ENCODE results near the gene CORO2B. TPM values are rescaled to one million over a fixed set of nuclear protein-coding genes. Genes with fewer than 3 reads are reported as not detected.

Gene CORO2B
- total RNA-seq, 1 experiment from 2014 or later: 15.9 TPM

DNA sequence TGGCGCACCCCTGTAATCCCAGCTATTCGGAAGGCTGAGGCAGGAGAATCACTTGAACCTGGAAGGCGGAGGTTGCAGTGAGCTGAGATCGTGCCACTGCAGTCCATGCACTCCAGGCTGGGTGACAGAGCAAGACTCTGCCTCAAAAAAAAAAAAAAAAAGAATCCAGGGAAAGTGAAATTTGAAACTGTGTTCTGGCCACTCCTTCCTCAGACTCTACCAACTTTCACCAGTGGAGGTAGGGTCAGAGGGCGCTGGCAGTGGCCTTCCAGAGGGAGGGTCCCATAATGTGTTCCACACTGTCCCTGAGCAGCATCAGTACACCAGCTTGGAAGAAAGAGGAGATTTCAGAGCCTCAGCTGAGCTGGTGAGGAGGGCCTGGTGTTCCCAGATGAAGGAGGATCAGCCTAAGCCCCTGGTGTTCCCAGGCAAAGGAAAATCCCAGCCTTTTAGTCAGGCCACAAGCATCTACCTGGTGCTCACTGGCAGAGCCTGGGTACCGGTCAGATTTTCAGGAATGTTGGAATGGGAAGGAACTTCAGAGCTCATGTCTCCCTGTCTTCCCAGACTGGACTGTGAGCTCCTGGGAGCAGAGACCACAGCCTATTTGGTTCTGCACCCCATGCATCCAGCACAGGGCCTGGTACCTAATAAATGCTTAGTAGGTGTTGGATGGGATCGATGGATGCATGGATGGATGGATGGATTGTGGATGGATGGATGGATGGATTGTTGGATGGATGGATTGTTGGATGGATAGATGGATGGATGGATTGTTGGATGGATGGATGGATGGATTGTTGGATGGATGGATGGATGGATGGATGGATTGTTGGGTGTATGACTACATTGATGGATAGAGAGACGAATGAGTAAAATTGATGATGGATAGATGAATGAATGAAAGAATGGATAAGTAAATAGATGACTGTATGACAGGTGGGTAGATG is 117.9 kb downstream of the CORO2B start:
- DNase-seq (ENCODE audit: low read depth): no peak

DNA sequence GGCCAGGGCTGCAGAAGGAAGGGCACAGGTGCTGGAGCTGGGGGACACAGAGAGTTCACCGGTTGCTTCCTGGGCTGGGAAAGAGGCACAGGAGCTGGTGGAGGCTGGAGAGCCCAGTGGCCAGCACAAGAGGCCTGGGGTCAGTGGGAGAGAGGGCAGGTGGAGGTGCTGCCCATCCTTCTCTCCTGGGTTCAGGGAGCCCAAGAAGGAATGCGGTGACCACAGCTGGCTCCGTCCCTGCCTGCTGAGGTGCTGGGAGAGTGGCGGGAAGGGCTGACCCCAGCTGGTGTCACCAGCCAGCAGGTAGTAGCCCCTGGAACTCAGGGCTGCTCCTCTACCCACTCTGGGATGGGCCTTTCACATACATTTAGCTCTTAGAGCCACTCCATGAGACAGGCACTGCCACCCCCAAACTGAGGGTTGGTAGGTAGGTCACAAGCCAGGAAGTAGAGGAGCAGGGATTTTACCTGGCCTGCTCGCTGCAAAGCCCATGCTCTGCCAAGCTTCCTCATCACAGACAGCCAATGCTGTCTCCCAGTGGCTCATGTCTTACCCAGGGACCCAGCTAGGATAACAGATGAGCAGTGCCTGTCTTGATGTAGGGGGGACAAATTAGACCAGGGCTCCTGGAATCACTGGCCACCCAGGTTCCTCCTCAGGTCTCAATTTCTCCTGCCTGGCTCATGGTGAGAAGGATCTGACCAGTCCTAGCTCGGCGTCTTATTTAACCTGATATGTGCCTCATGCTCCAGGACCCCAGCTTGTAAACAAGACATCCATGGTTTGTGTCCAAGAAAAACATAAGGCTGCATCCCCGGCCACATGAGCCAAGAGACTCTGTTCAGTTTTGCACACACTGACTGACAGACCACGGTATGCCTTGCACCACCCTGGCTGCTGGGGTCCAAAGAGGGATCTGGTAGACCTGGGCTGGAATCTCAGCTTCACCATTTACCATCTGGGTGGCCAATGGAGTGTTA is 119.2 kb downstream of the CORO2B start:
- DNase-seq (ENCODE audit: low read depth): no peak

DNA sequence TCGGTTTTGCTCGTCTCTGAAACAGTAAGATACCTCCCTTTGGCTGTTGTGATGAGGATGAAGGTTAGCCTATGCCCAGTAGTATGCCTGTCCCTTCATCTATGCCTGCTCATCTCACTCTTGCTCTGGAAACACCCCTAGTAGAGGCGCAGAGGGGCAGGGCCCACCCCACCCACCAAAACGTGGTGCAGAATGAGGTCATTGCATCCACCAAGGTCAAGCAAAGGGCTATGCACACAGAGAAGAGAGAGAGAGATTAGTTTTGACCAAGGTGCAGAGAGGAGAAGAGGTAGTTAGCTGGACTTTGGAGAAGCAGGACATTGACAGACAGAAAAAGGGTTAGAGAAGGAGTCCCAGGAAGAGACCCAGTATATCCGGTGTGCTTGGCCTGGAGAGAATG is 119.9 kb downstream of the CORO2B start:
- no peak for DNase-seq (ENCODE audit: low read depth)

DNA sequence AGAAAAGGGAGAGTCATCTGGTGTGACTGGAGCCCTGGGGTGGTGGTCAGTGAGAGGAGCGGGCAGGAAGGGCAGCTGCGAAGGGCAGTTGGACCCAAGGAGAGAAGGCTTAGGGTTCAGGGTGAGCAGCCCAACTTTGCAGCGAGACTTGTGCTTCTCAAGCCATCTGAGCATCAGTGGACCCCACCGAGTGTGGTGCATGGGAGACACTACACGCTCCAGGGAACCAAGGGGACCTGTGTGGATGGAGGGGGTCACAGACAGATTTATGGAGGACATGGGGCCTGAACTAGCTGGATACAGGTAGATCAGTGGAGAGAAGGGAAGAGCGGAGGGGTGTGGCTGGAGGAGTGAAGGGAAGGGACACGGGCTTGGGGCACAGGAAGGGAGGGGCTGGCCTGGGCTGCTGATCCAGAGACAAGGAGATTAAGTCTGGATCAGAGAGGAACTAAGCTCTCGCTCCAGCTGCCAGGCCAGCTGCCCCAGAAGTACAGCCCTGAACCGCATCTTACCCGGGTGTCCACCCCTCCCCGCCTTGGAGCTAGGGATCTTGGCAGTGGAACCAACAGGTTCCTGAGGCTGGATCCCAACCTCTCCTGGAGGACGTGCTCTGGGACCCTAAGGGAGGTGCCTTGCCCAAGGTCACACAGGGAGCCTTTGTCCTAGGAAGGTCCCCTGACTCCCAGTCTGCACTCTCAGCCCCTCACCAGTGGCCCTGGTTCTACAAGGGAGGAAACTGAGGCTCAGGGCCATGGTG is 120.5 kb downstream of the CORO2B start:
- DNase-seq (ENCODE audit: low read depth): no peak

DNA sequence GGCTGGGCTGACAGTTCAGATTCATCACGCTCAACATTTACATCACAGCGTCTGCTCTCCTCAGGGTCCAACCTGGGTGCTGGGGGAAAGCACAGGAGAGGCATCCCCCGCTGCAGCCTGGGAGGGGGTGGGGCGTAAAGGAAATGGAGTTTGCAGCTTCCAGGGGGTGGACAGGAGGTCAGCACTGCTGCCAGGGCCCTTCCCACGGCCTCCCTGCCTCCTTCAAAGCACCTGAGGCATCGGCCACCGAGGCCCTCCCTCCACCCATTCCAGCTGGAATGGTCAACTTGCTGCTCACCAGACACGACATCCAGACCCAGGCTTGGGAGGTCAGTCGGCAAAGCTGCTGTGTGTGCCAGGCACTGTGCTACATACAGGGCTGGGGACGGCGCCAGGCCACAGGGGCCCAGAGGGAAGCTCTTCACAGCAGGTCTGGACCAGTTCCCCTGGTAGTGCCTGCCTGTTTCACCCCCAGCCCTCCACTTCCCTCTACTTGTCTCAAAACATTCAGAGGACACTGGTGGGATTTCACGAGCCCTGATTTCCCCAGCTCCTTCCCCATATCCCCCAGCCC is 121.2 kb downstream of the CORO2B start:
- no peak for DNase-seq (ENCODE audit: low read depth)

DNA sequence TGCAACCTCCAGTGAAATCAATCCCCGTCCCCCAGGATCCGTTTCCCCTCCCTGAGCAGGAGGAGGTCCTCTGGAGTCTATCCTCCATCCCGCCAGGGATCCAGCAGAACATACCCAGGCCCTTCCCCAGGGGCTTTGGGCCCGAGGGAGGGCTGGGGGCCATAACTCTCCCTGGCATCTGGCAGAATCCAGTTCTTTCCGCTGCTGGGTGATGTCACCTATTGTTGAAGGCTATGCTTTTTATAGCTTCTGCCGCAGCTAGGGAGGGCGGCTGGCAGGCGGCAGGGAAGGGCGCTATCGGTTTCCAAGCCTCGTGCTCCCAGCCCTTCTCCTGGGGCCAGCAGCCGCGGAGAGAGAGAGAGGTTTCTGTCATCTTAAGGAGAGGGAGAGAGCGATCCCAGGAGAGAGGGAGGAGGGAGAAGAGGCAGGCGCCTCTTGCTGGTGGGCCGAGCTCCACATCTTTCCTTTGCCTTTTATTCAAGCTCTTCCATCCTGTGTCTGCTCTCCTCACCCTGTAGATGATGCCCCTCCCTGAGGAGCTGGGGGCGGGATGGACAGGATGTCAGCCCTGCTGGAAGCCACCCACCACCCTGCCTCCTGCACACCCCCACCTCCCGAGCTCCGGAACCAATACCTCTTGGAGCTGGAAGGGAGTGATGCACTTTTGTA is 121.8 kb downstream of the CORO2B start:
- DNase-seq (ENCODE audit: low read depth): peak; percentile 50

DNA sequence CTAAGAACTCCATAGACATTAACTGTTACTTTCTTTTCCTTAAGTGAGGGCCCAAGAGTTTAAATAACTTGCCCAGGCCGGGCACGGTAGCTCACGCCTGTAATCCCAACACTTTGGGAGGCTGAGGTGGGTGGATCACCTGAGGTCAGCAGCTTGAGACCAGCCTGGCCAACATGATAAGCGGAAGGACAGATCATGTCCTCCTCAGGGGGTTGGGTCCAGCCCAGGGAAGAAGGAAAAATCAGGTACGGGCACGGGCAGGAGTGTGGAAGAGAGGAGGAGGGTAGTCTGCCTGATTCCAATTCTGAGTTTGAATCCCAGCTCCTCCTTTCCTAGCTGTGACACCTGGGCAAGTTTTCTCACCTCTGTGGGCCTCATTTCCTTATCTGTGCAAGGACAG is 123.1 kb downstream of the CORO2B start:
- DNase-seq (ENCODE audit: low read depth): no peak

DNA sequence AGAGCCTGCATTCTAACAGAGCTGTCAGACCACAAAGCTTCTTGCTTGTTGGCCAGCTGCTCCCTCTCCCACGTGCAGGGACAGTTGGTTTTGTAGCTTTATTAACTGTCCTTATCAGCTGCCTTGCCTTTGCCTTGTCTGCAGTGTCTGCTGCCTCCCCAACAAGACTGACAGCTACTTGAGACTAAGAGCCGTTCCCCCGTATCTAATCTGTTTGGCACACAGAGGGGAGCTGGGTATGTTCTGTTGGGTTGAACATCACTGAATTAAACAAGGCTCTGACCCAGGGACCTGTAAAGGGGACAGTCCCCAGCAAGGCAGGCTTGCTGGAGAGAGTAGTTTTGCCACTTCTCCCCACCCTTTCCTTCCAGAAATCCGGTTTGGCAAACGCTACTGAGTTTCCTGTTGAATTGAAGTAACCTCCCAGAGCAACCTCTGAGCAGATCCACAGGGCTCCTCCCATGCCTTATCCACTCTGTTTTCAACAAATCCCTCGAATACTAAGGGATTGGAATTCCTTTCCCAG is 125.8 kb downstream of the CORO2B start:
- no peak for DNase-seq (ENCODE audit: low read depth)

DNA sequence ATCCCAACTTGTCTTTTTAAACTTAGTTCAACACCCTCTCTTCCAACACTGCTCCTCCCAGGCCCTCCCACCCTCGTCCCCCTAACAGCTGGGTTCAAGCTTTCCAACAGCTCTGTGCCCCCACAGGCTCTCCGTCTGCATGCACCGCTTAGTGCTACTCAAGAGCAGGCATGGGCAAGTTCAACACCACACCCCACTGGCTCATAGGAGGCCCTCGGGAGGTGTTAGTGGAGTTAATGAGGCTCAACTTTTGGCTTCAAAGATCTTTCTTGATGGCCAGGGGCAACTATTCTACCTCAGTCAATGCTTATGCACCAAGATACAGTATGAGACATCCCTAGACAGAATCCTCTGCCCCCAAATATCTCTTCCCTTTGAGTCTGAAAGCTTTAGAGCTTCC is 127.5 kb downstream of the CORO2B start:
- DNase-seq (ENCODE audit: low read depth): no peak

DNA sequence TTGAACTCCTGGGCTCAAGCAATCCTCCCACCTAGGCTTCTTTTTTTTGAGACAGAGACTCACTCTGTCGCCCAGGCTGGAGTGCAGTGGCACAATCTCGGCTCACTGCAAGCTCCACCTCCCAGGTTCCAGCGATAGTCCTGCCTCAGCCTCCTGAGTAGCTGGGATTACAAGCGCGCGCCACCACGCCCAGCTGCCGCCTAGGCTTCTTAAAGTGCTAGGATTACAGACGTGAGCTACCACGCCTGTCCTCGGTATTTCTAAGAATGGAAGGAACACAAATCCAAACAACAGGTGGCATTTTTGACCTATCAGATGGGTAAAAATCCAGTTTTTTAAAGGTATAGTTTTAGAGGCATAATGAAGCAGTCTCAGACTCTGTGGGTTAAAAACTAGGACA is 128.1 kb downstream of the CORO2B start:
- no peak for DNase-seq (ENCODE audit: low read depth)

DNA sequence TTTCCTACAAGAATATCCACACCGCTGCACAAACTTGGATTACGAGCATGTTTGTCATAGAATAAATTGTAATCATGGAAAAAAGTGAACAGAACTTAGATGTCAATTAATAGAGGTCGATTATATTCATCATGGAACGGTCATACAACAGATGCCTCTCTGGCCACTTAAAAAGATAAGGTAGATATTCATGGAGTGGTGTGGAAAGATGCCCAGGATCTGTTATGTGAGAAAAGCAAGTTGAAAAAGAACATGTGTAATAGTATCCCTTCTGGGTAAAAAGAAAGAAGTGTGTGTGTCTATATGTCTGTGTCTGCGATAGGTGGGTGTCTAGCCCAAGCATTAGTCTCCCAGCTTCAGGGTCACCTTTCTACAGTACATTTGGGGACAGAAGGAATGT is 128.6 kb downstream of the CORO2B start:
- DNase-seq (ENCODE audit: low read depth): no peak

DNA sequence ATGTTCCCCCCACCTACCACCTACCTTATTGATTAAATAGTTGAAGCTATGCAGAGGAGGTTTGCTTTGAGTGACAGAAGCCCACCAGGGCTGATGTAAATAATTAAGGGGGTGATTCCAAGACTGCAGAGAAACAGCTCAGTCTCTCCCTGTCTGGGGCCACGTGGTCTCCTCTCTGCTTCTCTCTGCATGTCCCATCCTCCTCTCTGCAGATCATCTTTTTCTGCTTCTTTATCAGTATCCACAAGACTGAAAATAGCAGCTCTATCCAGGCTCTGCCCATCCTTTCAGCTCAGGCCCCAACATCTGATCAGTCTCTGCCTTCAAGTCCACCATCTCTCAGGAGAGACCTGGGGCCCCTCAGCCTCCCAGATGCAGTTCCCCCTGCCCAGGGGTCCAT is 131.1 kb downstream of the CORO2B start:
- DNase-seq (ENCODE audit: low read depth): no peak

DNA sequence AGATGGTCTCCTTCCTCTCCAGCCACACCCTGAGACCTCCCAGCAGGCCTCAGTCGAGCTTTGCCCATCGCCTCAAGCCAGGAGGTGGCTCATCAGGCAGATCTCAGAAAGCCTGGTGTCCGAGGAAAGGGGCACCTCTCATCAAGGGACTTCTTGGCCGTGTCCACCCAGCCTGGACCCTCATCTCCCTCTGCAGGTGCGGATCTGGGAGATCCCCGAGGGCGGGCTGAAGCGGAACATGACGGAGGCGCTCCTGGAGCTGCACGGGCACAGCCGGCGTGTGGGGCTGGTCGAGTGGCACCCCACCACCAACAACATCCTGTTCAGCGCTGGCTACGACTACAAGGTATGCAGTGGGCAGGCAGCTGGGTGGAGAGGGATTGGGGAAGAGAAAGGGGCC is 131.7 kb downstream of the CORO2B start:
- DNase-seq (ENCODE audit: low read depth): no peak

DNA sequence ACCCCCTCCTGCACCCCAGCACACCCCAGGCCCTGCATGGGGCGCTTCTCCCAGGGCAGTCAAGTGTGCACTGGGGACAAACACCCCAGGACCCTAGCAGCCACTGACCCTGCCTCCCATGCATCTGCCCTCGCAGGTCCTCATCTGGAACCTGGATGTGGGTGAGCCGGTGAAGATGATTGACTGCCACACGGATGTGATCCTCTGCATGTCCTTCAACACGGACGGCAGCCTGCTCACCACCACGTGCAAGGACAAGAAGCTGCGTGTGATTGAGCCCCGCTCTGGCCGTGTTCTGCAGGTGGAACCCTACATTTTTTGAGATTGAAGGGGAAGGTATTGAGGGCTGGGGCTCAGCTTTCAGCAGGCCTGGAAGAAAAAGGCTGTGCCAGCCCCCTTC is 132.6 kb downstream of the CORO2B start:
- no peak for DNase-seq (ENCODE audit: low read depth)

DNA sequence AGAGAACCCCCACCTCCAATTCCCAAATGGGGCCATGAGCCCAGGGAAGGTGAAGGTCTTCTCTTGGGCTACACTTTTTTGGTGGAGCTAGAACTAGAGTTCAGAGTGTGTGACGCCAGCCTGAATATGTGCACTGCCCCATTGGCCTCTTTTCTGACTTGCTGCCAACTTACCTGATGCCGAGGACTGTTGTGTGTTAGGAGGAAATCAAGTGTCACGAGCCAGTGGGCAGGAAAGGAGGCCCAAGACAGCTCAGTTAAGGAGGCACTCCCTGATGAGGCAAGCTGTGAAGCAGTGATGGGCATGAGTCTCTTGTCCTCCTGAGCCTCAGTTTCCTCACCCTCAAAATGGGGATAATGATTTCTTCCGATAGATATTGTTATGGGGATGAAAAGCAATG is 134.1 kb downstream of the CORO2B start:
- DNase-seq (ENCODE audit: low read depth): no peak

DNA sequence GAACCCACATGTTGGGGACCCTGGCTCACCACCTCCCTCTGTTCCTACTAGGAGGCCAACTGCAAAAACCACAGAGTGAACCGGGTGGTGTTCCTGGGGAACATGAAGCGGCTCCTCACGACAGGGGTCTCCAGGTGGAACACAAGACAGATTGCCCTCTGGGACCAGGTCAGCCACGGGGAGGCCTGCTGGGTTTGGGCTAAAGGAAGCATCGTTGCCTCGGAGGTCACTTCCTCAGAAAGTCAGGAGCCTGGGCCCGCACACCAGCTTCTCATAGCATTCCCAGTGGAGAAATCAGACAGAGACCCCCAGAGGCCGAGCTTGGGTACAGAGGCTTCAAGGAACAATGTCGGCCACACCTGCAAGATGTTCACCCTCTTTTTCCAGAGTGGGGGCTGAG is 135.1 kb downstream of the CORO2B start:
- DNase-seq (ENCODE audit: low read depth): no peak

DNA sequence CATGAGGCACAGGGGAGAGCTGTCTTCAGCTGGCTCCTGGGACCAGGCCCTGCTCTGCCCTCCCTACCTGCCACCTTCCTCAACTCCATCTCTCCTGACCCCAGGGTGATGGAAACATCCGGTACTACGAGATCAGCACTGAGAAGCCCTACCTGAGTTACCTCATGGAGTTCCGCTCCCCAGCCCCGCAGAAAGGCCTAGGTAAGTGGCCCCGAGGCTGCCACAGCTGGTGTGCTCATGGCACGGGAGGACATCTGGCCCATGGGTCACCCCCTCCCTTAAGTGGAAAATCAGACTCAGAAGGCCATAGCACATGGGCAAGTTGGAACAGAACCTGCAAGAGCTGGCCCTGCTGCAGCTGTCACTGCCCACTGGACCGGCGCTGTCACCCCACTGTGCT is 136.3 kb downstream of the CORO2B start:
- no peak for DNase-seq (ENCODE audit: low read depth)

DNA sequence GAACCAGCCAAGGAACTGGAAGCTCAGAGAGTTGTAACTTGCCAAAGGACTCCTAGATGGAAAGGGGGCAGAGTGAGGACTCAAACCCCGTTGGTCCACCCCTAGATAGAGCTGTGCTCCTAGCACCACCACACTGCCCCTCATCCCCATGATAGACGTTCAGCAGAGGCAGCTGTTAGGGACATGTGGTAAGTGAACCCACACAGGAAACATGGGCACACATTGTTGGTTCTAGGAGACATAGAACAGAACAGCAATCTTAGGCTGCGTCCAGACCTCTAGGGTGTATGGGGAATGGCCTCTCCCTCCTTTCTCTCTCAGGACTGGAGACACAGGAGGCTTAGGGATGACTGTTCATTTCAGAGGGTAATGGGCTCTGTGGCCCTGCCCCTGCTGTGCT is 139.2 kb downstream of the CORO2B start:
- DNase-seq (ENCODE audit: low read depth): no peak

DNA sequence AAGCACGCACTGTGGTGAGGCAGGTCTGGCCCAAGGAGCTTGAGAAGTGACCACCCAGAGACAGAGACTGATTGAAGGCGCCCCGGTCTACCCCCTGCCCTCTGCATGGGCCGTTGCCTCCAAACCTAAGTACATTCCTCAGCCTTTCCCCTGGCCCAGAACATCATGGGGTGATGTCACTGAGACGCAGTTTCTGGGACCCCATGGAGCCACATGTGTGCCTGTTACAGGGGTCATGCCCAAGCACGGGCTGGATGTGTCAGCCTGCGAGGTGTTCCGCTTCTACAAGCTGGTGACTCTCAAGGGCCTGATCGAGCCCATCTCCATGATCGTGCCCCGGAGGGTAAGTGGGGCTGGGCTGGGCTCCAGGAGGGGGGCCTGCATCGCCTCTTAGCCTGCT is 139.7 kb downstream of the CORO2B start:
- no peak for DNase-seq (ENCODE audit: low read depth)

DNA sequence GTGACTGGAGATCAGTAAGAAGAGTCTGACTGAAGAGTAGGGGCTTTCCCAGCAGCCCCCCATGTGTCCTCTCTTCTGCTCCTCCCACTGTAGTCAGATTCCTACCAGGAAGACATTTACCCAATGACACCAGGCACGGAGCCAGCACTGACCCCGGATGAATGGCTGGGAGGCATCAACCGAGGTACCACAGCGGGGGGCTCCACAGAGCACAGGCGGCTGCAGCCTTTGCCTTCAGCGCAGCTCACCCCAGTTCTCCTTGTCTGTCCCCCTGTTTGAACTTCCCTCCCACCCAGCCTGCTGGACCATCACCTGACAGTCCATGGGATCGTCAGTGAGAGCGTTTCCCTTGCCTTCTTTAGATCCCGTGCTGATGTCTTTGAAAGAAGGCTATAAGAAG is 140.3 kb downstream of the CORO2B start:
- no peak for DNase-seq (ENCODE audit: low read depth)

Measured in HT1080 (cell line).